ENCODE results near the gene SHROOM2.
A peak's percentile ranks its signal among the peaks of the same experiment; 100 is the strongest.

DNA sequence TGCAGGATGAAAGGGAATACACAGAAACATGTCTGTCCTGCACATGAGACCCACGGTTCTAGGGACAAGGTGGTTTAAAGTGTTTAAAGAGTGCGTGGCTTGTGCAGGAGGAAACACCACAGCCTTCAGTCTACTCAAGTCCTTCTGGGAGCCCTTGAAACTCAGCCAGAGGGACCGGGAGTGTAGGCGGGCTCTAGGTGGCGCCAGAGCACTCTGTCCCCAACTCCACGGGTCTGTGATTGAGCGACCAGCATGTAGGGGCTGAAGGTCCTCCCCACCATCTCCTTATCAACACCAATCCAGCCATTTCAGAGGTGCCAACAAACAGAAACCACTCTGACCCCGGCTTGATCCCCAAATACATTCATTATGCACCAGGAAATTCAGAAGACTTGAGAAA, 98.9 kb downstream of the SHROOM2 start:
- TF ChIP-seq CTCF (IDR thresholded peaks at IDR 0.05) (peak in 5 of 6 experiments; percentile 22 to 62 (median 48)), POLR2A (IDR thresholded peaks at IDR 0.05) (no peak)

Data from esophagus squamous epithelium (tissue), 4 donors.